HG02938 (cell line): Measurements from ENCODE around the gene CENPB.
"Not testable (repeated sequence)": the region's sequence is repeated elsewhere in the genome, so short reads cannot be mapped to it uniquely, and the experiment has no call there.

ENCODE experiments used
- ATAC-seq: cut with Tn5 transposase; IDR thresholded peaks from one replicate; pipeline ENCODE4 v1.9.1; 2021; ENCODE audit warnings: mild to moderate bottlenecking, moderate library complexity; ENCODE audit not compliant: unreplicated experiment

CENPB gene

DNA sequence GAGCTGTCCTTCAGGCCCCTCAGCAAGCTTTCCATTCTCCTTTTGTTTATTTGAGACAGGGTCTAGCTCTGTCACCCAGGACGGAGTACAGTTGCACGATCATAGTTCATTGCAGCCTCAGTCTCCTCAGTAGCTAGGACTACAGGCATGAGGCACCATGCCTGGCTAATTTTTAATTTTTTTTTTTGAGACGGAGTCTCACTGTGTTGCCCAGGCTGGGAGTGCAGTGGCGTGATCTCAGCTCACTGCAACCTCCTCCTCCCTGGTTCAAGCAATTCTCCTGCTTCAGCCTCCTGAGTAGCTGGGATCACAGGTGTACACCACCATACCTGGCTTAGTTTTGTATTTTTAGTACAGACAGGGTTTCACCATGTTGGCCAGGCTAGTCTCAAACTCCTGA, 2.7 kb upstream of the CENPB start:
- not testable (repeated sequence) for ATAC-seq

DNA sequence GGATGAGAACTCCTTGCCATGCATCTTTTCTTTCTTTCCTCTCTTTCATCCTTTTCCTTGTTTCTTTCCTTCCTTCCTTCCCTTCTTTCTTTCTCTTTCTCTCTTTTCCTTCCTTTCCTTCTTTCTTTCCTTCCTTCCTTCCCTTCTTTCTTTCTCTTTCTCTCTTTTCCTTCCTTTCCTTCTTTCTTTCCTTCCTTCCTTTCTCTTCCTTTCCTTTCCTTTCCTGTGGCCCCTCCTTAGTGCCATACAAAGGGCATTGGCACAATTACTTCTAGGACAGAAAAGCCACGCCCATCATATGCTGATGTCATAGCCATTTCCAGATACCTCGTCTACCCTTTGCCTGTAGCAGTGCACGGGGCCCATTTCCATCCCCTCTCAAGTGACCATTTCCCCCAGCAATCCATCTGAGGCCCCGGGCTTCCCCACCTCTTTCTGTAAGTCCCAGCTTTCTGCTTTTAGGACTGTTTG, 2.2 kb upstream of the CENPB start:
- no peak for ATAC-seq

DNA sequence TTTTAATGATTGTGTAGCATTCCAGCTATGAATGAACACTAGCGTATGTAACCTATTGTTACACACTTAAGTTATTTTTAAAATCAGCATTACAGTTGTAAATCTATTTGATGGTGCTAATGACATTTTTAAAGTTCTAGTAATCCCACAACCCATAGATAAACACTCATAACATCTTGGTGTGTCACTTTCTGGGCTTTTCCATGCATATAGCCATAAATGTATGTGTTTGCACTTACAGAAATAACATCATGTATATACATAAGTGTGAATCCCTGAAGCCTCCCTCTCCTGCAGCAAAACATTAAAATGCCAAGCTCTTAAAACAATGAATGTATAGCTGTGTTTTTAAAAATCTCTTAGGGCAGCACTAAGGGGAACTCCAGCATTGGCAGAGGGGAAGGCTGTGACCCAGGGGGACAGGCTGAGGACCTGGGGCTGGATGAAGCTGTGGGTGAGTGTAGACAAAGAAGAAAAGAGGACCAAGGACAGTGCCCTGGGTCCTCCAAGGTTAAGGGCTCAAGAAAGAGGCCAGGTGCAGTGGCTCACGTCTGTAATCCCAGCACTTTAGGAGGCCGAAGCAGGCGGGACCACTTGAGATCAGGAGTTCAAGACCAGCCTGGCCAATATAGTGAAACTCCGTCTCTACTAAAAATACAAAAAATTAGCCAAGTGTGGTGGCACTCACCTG, 929 bp upstream of the CENPB start:
- no peak for ATAC-seq

DNA sequence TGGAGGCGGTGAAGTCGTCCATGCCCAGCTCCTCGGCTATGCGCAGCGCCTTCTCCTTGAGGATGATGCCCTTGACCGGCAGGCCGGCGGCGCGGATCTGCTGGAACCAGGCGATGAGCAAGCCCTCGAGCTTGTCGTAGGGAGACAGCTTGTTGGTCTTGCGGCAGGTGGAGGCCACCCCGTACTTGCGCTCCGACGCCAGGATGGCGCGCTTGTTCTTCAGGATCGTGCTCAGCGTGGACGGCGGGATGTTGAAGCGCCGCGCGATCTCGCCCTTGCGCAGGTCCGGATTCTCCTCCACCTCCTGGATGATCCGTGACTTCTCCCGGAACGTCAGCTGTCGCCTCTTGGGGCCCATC, 435 bp downstream of the CENPB start:
- peak; percentile 32 for ATAC-seq

DNA sequence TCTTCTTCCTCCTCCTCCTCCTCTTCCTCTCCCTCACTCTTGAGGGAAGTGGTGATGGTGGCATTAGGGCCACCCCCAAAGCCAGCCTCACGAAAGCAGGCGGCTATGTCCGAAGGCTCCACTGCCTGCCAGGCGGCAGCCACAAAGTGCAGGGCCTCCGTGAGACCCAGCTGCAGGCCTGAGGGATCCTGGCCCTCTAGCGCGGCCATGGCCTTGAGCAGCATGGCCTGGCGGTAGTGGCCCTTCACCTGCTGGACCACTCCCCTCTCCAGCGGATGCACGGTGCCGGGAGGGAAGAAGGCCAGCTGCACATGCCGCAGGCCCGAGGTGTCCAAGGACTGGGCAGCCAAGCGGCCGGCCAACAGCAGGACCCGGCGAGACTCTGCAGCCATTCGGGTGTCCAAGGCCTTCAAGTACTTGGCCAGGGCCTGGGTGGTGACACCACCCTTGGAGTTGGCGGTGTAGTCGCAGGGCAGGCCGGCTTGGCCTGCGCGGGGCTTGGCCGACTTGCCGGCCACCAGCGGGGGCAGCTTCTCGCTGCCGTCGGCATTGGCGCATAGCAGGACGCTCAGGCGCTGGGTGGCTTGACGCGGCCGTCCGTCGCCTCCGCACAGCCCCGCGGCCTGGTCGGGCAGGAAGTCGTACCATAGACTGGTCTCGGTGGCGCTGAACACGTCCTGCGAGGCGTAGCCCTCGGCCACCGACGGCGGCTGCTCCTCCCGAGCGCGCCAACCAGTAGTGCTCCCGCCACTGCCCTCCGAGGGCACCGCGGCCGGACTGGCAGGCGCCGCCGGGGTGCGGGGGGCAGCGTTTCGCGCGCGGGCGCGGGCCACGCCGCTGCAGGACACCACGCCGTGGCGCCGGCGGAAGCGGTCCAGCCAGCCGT, 1.1 kb downstream of the CENPB start:
- no peak for ATAC-seq

DNA sequence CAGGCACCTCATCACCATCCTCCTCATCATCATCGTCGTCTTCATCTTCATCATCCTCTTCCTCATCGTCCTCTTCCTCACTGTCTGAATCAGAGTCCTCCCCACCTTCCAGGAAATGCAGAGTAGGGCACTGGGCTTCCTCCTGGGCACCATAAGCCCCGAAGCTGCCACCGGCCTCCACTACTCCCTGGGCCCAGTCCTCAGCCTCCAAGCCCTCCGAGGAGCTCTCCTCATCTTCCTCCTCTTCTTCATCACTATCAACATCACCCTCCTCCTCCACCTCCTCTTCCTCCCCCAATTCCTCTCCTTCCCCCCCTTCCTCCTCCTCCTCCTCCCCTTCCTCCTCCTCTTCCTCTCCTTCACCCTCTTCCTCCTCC, 1.7 kb downstream of the CENPB start:
- ATAC-seq = no peak

DNA sequence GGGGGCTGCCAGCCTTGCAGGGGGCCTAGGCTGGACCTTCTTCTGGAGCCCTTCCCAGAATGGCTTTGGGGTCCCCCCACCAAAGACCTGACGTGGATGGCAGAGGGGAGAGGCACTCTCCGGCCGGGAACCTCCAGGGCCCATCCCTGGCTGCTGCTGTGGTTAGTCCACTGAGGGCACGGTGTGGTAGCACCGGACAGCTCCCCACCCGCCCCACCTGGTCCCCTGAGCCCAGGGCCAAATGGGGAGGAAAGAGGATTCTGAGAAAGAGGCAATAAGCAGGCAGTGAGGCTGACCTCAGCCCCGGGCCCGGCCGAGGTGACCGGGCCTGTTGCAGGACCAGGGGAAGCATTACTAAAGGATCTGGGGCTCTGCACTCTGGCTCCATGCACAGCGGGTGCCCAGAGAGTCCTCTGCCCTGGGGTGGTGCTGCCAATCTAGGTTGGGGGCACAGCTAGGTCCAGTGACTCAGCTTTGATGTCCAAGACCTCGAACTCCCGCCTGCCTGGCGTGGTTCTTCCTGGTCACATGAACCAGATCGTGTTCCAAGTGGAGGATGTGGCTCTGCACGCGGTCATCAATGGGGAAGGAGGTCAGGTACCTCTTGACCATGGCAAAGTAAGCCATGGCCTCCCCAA, 2.2 kb downstream of the CENPB start:
- no peak for ATAC-seq

DNA sequence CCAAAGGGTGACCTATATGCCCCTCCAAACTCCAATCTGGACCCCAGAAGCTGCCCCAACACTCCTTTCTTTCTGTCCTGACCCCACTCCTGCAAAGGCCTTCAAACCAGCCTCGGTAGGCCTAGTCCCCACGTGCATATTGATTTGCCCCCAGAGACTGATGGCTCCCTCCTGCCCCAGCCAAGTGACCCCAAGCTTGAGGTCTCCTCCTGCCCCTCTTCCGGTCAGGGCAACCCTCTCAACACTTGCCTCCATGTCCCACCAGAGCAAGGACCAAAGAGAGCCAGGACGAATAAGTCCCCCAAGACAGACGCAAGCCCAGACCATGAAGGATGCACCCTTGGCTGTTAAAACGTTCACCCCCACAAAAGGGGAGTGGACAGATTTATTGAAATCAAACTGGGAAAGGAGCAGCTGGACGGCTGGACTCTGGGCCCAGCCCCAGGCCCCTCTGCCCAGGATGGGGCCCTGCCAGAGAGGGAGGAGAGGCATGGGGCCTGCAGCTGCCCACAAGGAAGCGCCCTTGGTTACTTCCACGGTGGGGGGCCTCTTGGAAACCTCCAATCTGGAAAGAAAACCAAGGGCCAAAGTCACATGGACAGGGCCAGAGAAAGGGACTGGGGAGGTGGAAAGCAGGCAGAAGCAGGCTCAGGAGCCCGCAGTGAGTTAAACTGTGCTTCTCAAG, 2.9 kb downstream of the CENPB start:
- ATAC-seq = no peak

DNA sequence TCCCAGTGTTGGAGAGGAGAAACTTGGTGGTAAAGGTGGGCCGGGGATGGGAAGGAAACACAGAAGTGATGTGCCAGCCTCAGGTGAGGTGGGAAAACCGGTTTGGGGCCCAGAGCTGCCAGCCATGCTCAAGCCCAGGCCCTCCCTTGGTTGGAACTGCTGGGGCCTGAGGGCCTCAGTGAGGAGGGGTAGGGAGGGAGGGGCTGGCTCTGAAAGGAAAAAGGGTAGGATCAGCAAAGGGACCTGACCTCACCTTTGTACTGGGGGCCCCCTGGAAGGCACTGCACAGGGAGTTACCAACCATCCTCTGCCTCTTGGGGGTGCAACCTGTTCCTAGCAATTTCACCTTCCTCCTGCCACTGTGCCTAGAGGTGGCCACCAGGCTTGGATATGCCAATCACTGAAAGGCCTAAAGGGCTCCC, 3.5 kb downstream of the CENPB start:
- no peak for ATAC-seq

DNA sequence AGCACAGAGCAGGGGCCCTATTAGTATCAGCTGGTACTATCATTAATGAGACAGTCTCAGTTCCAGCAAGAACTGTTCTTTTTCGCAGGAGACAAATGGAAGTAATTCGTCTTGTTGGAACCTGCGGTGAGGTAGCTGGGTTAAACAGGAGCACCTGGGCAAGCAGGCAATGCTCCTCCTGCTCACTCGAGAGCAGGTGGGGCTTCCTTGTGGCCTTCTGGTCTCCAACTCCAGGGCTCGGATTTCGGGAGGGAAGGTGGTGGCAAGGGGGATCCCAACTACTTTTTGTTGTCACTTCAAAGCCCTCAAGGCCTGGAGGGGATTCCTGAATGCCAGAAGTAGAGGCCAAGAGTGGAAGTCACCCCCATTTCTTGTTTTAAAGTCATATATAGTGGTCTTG, 3.9 kb downstream of the CENPB start:
- no peak for ATAC-seq

DNA sequence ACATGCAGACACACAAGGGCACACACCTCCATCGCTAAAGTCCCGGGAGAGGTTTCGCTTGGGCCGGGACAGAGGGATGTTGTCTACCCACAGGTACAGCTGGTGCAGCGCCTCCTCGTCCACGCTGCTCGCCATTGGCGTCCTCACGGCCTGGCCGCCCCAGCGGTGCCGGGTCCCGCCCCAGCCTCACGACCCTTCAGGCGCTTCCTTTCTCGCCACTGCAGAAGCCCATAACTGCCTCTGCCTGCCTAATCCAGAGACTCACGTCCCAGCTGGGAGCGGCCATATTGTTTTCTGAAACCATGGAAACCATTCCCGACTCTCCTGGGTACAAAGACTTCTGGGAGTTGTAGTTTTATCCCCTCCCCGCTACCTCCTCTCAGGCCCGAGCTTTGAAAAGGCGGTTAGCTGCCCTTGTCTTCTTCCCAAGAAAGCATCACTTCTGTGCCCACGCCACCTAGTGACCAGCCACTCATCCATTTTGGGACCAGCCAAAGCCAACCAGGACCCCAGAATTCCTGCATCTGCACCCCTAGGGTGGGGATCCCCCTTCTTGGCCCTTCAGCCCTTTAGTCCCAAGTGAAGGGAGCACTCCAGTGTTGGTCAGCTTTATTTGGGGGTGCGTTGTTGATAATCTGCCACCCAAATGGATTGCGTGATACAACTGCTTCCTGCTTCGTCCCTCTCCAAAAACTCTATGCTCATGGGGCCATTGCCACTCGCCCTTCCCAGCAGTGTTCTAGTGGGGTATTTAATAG, 5.2 kb downstream of the CENPB start, which contains the start of gene SPEF1:
Gene SPEF1, minus strand, starts transcription at position 296 of the 758 bp plus-strand sequence. Its CDS starts 161 bp downstream, at position 135.
- peak; percentile 39 for ATAC-seq

DNA sequence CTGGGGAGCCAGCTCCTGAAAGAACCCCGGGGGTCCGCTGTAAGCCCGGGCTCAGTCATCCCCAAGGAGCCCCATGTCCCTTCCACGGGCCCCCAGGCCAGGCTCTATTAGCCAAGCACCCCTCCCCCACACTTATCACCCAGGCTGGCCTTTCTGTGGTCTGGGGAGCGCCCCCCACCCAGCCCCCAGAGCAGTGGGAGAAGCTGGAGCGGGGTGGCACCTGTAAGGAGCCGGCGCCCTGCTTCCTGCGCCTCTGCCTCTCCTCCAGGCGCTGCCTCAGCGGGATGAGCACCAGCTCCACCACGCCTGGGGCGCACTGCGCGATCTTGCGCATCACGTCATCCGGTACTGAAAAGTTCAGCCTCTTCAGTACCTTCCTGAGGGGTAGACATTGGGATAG, 7.6 kb downstream of the CENPB start:
- ATAC-seq = no peak

DNA sequence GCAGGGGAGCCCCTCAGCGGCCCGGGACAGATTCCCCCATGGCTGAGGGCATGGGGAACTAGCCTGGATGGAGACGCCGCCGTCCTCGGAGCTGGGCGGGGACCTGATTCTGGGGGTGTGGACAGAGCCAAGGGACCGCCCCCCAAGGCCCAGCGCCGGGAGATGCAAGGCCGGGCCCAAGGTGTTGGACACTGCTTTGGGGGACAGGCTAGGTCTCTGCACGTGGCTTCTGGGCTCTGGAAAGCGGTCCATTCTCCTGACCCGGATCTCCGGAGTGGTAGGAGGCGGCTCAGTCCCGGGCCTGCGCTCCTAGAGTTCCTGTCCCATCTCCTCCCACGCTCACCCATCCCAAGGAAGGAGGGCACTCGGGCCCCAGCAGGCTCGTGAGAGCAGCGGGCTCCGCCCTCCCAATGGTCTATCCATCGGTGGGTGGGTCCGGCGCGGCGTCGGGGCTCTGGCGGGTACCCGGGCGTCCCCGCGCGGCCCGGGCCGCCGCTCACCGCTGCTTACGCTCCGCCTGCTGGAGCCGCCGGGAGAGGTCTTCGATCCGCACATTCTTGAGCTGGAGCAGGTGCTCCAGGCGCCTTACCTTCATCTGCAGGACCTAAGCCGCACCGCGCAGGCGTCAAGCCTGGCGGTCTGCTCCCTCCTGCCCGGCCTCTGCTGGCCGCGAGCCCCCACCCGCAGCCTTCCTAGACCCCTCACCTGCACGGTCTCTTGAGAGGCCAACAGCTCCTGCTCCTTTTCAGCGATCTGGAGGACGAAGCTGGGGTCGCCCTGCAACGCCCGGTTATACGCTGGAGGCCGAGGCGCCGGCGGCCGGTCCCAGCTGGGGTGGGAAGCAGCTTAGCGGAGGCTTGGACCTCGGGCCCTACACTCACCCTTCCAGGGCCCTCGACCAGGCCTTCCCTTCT, 8.6 kb downstream of the CENPB start:
- ATAC-seq = no peak

DNA sequence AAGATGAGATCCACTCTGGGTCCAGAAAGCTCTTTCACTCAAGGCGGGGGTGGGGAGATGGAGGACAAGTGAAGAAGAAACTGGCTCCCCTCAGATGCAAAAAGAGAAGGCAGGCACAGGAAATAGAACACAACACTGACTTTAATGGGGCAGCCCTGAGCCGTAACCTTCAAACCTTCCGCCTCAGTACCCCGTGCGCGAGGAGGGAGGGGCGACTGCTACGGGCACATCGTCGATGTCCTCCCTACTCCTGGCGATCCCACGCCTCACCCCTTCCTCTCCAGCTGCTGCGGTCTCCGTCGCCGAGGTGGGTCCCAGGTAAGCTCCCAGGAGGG, 9.2 kb downstream of the CENPB start:
- no peak for ATAC-seq

DNA sequence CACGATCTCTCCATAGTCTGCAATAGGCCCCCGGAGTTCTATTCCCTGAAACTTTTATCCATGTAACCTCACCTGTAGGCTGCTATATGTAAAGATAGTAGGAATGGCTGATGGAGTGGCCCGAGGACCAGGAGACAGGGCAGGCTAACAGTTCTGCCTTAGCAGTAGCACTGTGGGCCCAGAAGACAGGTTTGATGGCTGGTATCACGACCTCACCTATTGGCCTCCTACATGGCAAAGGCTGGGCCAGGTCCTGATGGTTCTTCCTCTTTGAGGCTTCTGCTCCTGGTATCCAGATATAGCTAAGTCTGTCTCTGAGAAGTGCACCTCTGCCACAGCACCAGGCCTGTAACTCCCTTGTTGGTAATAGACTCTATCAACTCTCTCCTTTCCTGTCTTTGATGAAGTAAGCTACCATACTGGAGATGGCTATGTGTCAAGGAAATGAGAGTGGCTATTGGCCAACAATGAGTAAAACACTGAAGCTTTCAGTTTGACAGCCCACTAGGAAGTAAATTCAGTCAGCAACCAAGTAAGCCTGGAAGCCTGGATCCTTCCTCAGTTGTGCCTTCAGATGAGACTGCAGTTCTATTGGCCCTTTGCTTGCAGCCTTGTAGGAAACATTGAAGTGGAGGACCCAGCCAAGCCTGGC, 11.0 kb downstream of the CENPB start:
- no peak for ATAC-seq

DNA sequence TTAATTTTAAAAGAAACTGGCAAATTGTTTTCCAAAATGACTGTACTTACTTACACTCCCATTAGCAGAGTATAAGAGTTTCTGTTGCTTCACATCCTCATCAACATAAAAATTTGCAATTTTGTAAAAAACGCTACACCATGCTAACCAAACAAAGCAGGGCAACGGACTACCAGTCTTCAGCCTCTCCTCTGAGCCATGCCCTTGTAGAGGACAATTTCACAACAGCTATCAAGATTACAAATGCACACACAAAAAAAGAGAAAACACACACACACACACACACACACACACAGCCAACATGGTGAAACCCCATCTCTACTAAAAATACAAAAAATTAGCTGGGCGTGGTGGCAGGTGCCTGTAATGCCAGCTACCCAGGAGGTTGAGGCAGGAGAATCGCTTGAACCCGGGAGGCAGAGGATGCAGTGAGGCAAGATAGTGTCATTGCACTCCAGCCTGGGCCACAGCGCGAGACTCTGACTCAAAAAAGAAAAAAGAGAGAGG, 14.9 kb downstream of the CENPB start:
- no peak for ATAC-seq

DNA sequence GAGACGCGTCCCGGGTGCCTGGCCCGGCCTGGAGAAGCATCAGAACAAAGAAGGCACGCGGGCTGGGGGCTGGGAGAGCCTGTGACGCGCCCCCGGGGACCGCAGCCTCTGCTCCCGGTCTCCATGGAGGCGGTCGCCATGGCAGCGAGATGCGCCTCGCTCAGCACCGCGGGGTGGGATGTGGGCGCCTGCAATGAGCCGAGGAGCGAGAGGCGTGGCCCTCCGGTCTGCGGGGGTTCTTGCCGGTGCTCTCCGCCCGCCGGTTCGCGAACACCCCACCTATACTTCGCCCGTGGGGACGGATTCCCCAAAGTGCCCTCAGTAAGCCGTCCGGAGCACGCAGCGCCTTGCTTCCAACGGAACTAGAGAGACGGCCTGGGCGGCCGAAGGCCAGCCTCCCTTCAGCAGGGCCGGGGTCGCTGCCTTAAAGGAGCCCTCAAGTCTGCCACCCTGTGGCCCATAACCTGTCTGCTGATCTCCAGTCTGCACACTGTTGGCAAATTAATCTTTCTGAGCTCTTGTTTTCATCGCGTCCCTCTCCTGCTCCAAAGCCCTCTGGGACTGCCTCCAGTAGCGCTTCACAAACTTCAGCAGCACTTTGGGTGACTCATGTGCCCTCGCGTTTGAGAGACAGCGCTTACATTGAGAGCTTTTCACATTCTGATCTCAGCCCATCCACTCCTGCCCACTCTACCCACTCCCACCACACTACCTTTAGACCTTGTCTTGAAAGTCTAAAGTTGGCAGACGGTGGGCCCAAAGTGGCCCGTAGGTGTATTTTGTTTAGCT, 18.0 kb downstream of the CENPB start:
- ATAC-seq = peak; percentile 34
